Body of pancreas (tissue), 4 donors: ENCODE results near the gene TMEM233.

Experiments
- POLR2A ChIP-seq, 3 donors: fragments of 450-650 bp; IDR thresholded peaks; one replicate each; pipeline ENCODE4 v1.6.1; 2016; ENCODE audit warnings: antibody characterized with exemption in 3 of 3, mild to moderate bottlenecking in 2 of 3
- TF ChIP-seq, protein P1 (sequence below), 7 experiments: fragments of 450-650 bp in 4 of 7; fragments of 200-600 bp in 3 of 7; sonication (generic) in 3 of 7; IDR thresholded peaks; one replicate each; pipeline ENCODE4 v1.5.1; 2016 to 2019; ENCODE audit warnings: antibody characterized with exemption in 7 of 7

DNA sequence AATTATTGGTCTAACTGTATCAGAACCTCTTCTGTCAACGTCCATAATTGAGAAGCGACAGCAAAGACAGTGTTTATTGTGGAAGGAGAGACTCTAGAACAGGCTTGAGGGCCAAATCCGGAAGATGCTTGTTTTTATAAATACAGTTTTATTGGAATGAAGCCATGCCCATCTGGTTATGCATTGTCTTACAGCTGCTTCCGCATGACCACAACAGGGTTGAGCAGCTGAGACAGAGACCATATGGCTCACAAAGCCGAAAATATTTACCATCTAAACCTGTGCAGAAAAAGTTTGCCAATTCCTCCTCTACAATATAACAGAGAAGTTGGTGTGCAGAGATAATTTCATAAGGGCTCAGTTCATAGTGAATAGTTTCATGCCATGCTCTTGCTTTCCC lies 98.8 kb downstream of the TMEM233 start:
- TF ChIP-seq POLR2A (IDR thresholded peaks at IDR 0.05) = no peak
- TF ChIP-seq, protein P1, sequence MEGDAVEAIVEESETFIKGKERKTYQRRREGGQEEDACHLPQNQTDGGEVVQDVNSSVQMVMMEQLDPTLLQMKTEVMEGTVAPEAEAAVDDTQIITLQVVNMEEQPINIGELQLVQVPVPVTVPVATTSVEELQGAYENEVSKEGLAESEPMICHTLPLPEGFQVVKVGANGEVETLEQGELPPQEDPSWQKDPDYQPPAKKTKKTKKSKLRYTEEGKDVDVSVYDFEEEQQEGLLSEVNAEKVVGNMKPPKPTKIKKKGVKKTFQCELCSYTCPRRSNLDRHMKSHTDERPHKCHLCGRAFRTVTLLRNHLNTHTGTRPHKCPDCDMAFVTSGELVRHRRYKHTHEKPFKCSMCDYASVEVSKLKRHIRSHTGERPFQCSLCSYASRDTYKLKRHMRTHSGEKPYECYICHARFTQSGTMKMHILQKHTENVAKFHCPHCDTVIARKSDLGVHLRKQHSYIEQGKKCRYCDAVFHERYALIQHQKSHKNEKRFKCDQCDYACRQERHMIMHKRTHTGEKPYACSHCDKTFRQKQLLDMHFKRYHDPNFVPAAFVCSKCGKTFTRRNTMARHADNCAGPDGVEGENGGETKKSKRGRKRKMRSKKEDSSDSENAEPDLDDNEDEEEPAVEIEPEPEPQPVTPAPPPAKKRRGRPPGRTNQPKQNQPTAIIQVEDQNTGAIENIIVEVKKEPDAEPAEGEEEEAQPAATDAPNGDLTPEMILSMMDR (IDR thresholded peaks at IDR 0.05) = no peak
